Measurements from ENCODE around the gene MYH13.

The MYH13 gene

GRCh38 chr17:10372906-10373305, at the start of gene MYH13:
Gene MYH13 (minus strand): TSS chr17:10373006. CDS start chr17:10364530, 8,476 bp downstream.
- no peak for DNase-seq
- intact Hi-C loops (cut with DNase I): no loop called here

GRCh38 chr17:10421900-10422542, 49.2 kb upstream of the MYH13 start, which contains the start of gene MYH8:
Gene MYH8 (minus strand): TSS chr17:10421950. CDS start chr17:10420227, 1,723 bp downstream.
- DNase-seq: no peak
- intact Hi-C loops (cut with DNase I): no loop called here

- DNase-seq: no peak
- intact Hi-C loops (cut with DNase I): no loop called here
Observed at GRCh38 chr17:10421211-10421610, 48.4 kb upstream of the MYH13 start.

- DNase-seq: no peak
- intact Hi-C loops (cut with DNase I): no loop called here
Observed at GRCh38 chr17:10420811-10421210, 48.0 kb upstream of the MYH13 start.

GRCh38 chr17:10417431-10417830, 44.6 kb upstream of the MYH13 start:
- intact Hi-C loops (cut with DNase I): no loop called here
- DNase-seq: no peak

GRCh38 chr17:10415161-10415560, 42.4 kb upstream of the MYH13 start:
- intact Hi-C loops (cut with DNase I): no loop called here

GRCh38 chr17:10403589-10403988, 30.8 kb upstream of the MYH13 start:
- DNase-seq: no peak
- intact Hi-C loops (cut with DNase I): no loop called here

More at GRCh38 chr17:10415161-10415560, 42.4 kb upstream of the MYH13 start:
- no peak for DNase-seq

GRCh38 chr17:10398352-10398751, 25.5 kb upstream of the MYH13 start:
- intact Hi-C loops (cut with DNase I): no loop called here
- DNase-seq: no peak

GRCh38 chr17:10396524-10397163, 23.8 kb upstream of the MYH13 start:
- DNase-seq: no peak
- intact Hi-C loops (cut with DNase I): no loop called here

- intact Hi-C loops (cut with DNase I): no loop called here
- DNase-seq: peak in 1 of 10 donors; percentile 69
Observed at GRCh38 chr17:10394201-10394887, 21.5 kb upstream of the MYH13 start.

GRCh38 chr17:10392880-10393279, 20.1 kb upstream of the MYH13 start:
- no peak for DNase-seq
- intact Hi-C loops (cut with DNase I): no loop called here

GRCh38 chr17:10385871-10386270, 13.1 kb upstream of the MYH13 start:
- no peak for DNase-seq
- intact Hi-C loops (cut with DNase I): no loop called here

- intact Hi-C loops (cut with DNase I): no loop called here
- no peak for DNase-seq
Observed at GRCh38 chr17:10384175-10384574, 11.4 kb upstream of the MYH13 start.

- no peak for DNase-seq
Observed at GRCh38 chr17:10380631-10381408, 8.0 kb upstream of the MYH13 start.

GRCh38 chr17:10370016-10370608, 2.7 kb downstream of the MYH13 start:
- intact Hi-C loops (cut with DNase I): no loop called here

More at GRCh38 chr17:10380631-10381408, 8.0 kb upstream of the MYH13 start:
- intact Hi-C loops (cut with DNase I): no loop called here

GRCh38 chr17:10369239-10369638, 3.6 kb downstream of the MYH13 start:
- intact Hi-C loops (cut with DNase I): no loop called here
- no peak for DNase-seq

More at GRCh38 chr17:10370016-10370608, 2.7 kb downstream of the MYH13 start:
- no peak for DNase-seq

GRCh38 chr17:10368561-10368960, 4.2 kb downstream of the MYH13 start:
- no peak for DNase-seq
- intact Hi-C loops (cut with DNase I): no loop called here

GRCh38 chr17:10360578-10360977, 12.2 kb downstream of the MYH13 start:
- intact Hi-C loops (cut with DNase I): no loop called here
- DNase-seq: no peak

- intact Hi-C loops (cut with DNase I): no loop called here
- no peak for DNase-seq
Observed at GRCh38 chr17:10357768-10358167, 15.0 kb downstream of the MYH13 start.

GRCh38 chr17:10354651-10355050, 18.2 kb downstream of the MYH13 start:
- DNase-seq: no peak
- intact Hi-C loops (cut with DNase I): no loop called here

Measured in posterior cingulate gyrus (tissue), 11 donors.